ENCODE measurements around the gene CIB4.

Gene CIB4

DNA sequence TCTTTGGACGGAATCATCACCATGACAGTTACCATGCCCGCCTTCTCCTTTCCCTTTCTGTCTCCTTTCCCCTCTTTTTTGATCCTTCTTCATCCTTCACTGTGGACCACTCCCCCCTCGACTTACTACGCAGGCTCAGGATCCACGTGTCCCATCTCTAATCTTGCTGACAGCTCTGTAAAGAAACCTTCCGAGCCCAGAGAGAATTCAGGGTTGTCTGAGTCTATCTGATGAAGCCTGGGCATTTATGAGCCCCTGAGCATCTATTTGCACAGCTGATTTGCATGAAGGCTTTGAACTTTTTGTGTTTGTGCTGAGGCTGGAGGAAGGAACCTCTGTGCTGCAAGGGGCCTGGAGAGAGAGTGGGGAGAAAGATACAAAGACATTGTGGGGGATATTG lies 50.7 kb downstream of the CIB4 start:
- Histone ChIP-seq H3K4me1 (no peaks in the 10 kb centered on the region), H3K27me3 (ENCODE audit: control insufficient read depth, insufficient read depth, low read length) (no peaks in the 10 kb centered on the region), H3K9ac (no peak overlapping the region), H3K79me2 (no peaks in the 10 kb centered on the region), H3K36me3 (ENCODE audit: control insufficient read depth, insufficient read depth, low read length) (no peaks in the 10 kb centered on the region), H3K27ac (no peak overlapping the region), H3K9me3 (ENCODE audit: control insufficient read depth, low read length) (no peaks in the 10 kb centered on the region), H3K4me3 (ENCODE audit: low read depth, low read length) (no peak overlapping the region), H2AFZ (no peak overlapping the region), H3K4me2 (ENCODE audit: low read length) (no peak overlapping the region)
- TF ChIP-seq, protein P1, sequence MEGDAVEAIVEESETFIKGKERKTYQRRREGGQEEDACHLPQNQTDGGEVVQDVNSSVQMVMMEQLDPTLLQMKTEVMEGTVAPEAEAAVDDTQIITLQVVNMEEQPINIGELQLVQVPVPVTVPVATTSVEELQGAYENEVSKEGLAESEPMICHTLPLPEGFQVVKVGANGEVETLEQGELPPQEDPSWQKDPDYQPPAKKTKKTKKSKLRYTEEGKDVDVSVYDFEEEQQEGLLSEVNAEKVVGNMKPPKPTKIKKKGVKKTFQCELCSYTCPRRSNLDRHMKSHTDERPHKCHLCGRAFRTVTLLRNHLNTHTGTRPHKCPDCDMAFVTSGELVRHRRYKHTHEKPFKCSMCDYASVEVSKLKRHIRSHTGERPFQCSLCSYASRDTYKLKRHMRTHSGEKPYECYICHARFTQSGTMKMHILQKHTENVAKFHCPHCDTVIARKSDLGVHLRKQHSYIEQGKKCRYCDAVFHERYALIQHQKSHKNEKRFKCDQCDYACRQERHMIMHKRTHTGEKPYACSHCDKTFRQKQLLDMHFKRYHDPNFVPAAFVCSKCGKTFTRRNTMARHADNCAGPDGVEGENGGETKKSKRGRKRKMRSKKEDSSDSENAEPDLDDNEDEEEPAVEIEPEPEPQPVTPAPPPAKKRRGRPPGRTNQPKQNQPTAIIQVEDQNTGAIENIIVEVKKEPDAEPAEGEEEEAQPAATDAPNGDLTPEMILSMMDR (IDR thresholded peaks at IDR 0.05), result no peak

DNA sequence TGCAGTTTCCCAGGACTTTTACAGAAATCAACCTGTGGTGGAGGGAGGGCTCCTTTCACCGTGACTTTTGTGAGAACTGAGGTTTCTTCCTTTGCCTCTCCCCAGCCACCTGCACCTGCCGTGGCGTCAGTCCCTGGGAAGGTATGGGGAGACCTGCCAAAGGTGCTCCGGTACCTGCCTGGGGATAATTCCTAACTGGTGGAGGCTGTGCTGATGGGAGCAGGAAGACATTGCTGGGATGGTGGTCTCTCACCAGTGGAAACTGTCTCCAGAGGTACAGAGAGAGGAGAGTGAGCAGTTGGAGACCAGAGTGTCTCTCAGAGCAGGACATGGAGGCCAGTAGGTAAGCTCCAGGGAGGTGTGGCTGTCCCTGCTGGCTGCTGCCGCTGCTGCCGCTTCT lies 52.6 kb downstream of the CIB4 start:
- TF ChIP-seq, protein P1 (IDR thresholded peaks at IDR 0.05), result no peak
- Histone ChIP-seq H3K4me1 (no peaks in the 10 kb centered on the region), H3K9ac (no peak overlapping the region), H3K4me2 (ENCODE audit: low read length) (no peak overlapping the region), H3K79me2 (no peaks in the 10 kb centered on the region), H2AFZ (no peak overlapping the region), H3K27ac (no peak overlapping the region), H3K4me3 (ENCODE audit: low read depth, low read length) (no peak overlapping the region), H3K36me3 (ENCODE audit: control insufficient read depth, insufficient read depth, low read length) (no peaks in the 10 kb centered on the region), H3K9me3 (ENCODE audit: control insufficient read depth, low read length) (no peaks in the 10 kb centered on the region), H3K27me3 (ENCODE audit: control insufficient read depth, insufficient read depth, low read length) (no peaks in the 10 kb centered on the region)

DNA sequence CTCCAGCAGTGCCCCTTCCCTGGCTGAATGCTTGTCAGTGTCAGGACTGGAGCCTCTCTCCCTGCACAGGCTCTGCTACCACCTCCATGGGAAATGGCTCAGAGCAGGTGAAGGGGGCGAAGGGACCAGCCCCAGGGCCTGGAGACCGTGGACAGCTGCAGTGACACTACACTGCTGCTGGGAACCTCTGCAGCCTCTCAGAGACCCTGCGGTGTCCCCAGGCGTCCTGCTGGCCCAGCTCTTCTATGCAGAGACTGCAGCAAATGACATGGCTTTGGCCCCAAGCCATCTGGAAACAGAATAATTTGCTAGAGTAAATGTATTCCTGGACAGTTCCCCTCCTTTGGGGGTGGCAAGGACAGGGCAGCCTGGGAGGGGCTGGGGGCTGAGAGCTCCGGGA lies 53.2 kb downstream of the CIB4 start:
- Histone ChIP-seq H3K4me1 (no peaks in the 10 kb centered on the region), H3K9me3 (ENCODE audit: control insufficient read depth, low read length) (no peaks in the 10 kb centered on the region), H3K79me2 (no peaks in the 10 kb centered on the region), H3K9ac (no peak overlapping the region), H3K27me3 (ENCODE audit: control insufficient read depth, insufficient read depth, low read length) (no peaks in the 10 kb centered on the region), H3K27ac (no peak overlapping the region), H3K4me2 (ENCODE audit: low read length) (no peak overlapping the region), H2AFZ (no peak overlapping the region), H3K36me3 (ENCODE audit: control insufficient read depth, insufficient read depth, low read length) (no peaks in the 10 kb centered on the region), H3K4me3 (ENCODE audit: low read depth, low read length) (no peak overlapping the region)
- TF ChIP-seq, protein P1 (IDR thresholded peaks at IDR 0.05), result no peak

DNA sequence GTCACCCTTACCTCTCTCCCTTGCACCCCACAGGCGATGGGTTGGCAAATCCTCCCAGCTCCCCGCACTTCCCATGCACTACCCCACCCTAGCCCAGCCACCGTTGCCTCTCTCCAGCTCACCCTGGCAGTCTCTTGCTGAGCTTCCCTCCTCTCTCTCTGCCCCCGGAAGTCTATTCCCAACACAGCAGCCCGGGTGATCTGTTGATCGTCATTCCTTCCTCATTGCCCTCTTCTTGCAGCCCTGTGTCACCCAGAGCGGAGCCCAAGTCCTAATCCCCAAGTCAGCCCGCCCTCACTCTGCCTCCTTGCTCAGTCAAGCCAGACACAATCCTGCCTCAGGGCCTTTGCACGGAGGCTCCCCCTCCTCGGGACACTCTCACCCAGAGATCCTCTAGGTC lies 55.2 kb downstream of the CIB4 start:
- Histone ChIP-seq H3K36me3 (ENCODE audit: control insufficient read depth, insufficient read depth, low read length) (no peaks in the 10 kb centered on the region), H3K9me3 (ENCODE audit: control insufficient read depth, low read length) (no peaks in the 10 kb centered on the region), H2AFZ (no peak overlapping the region), H3K27ac (no peak overlapping the region), H3K4me3 (ENCODE audit: low read depth, low read length) (no peak overlapping the region), H3K4me1 (no peaks in the 10 kb centered on the region), H3K9ac (no peak overlapping the region), H3K79me2 (no peaks in the 10 kb centered on the region), H3K4me2 (ENCODE audit: low read length) (no peak overlapping the region), H3K27me3 (ENCODE audit: control insufficient read depth, insufficient read depth, low read length) (no peaks in the 10 kb centered on the region)
- TF ChIP-seq, protein P1 (IDR thresholded peaks at IDR 0.05), result no peak

DNA sequence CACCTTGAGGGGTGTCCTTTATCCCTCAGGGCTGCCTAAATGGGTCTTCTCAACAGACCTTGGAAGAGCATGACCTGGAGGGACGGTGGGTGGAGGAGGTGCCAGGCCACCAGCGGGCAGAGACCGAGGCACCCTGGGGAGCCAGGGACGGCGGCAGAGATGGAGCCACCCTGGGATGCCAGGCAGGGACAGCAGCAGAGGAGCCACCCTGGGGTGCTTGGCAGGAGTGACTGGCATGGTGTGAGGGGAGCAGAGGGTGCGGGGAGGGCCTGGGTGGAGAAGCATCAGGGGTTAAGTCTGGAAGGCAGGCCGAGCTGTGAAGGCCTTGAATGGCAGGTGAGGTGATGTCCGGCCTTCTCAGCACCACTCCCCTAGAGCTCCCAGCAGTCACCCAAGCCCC lies 56.1 kb downstream of the CIB4 start:
- TF ChIP-seq, protein P1 (IDR thresholded peaks at IDR 0.05), result no peak
- no peaks in the 10 kb centered on the region for H3K36me3 ChIP-seq (ENCODE audit: control insufficient read depth, insufficient read depth, low read length)
- no peaks in the 10 kb centered on the region for H3K9me3 ChIP-seq (ENCODE audit: control insufficient read depth, low read length)
- H3K4me1 ChIP-seq, result no peaks in the 10 kb centered on the region
- H3K27me3 ChIP-seq (ENCODE audit: control insufficient read depth, insufficient read depth, low read length), result no peaks in the 10 kb centered on the region
- no peaks in the 10 kb centered on the region for H3K79me2 ChIP-seq
- no peak overlapping the region for H2AFZ ChIP-seq
- H3K9ac ChIP-seq, result no peak overlapping the region
- H3K4me3 ChIP-seq (ENCODE audit: low read depth, low read length), result no peak overlapping the region
- no peak overlapping the region for H3K27ac ChIP-seq
- no peak overlapping the region for H3K4me2 ChIP-seq (ENCODE audit: low read length)

All from parathyroid adenoma (tissue), 2 donors.